AG09319 (cell line): ENCODE data around the gene CLEC18A.

Source experiments
- DNase-seq: peaks from one replicate; pipeline ENCODE4 v3.0.0-alpha.2; 2010; ENCODE audit warnings: low read depth; ENCODE audit errors: extremely low read depth
- TF ChIP-seq, protein P1 (sequence below): IDR thresholded peaks from 2 replicates; pipeline ENCODE4 v1.5.1; 2011; ENCODE audit warnings: low read depth, mild to moderate bottlenecking, inconsistent platforms, low read length, moderate library complexity

CLEC18A gene

DNA sequence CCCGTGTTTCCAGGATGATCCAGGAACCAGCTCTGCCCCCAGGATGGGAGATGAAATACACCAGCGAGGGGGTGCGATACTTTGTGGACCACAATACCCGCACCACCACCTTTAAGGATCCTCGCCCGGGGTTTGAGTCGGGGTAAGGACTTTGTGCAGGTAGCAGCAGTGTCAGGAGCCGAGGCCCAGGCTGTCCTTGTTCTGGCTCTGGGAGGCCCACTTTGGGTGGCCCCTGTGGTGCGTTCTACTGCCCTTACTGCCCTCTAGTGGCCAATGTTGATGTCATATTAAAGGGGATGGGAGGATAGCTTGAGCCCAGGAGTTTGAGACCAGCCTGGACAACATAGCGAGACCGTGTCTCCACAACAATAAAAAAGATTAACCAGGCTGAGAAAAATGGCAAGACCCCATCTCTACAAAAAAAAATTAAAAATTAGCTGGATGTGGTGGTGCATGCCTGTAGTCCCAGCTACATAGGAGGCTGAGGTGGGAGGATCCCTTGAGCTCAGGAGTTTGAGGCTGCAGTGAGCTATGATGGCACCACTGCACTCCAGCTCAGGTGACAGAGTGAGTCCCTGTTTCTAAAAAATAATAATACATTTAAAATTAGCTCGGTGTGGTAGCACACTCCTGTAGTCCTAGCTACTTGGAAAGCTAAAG, 20.9 kb upstream of the CLEC18A start:
- no peak for DNase-seq
- TF ChIP-seq, protein P1, sequence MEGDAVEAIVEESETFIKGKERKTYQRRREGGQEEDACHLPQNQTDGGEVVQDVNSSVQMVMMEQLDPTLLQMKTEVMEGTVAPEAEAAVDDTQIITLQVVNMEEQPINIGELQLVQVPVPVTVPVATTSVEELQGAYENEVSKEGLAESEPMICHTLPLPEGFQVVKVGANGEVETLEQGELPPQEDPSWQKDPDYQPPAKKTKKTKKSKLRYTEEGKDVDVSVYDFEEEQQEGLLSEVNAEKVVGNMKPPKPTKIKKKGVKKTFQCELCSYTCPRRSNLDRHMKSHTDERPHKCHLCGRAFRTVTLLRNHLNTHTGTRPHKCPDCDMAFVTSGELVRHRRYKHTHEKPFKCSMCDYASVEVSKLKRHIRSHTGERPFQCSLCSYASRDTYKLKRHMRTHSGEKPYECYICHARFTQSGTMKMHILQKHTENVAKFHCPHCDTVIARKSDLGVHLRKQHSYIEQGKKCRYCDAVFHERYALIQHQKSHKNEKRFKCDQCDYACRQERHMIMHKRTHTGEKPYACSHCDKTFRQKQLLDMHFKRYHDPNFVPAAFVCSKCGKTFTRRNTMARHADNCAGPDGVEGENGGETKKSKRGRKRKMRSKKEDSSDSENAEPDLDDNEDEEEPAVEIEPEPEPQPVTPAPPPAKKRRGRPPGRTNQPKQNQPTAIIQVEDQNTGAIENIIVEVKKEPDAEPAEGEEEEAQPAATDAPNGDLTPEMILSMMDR, result peak; percentile 70

DNA sequence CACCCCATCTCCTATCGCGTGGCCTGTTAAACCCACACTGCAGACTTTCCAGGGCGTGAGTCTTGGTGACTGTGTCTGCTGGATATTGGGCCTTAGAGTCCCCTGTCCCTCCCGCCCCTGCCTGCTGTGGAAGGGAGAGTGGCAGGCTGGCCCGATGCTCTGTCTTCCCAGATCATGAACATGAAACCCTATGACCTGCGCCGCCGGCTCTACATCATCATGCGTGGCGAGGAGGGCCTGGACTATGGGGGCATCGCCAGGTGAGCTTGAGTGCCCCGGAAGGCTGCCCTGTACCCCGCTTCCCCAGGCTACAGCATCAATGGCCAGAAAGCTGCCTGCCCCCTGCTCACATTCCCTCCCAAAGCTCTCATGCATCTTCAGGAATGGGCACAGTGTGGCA, 19.5 kb upstream of the CLEC18A start:
- TF ChIP-seq, protein P1, result no peak
- no peak for DNase-seq

DNA sequence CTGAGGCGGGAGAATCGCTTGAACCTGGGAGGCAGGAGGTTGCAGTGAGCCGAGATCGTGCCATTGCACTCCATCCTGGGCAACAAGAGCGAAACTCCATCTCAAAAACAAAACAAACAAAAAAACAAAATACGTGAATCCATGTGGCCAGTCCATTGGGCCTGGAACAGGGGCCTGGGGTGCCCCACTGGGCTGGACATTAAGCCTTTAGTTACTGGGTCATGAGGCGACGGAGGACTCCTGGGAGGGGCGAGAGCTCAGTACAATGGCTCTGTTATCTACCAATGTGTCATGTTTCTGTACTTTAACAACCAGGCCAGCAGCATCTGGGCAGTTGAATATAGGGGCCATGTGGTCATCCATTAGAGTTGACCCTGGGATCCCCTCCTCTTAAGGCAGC, 18.9 kb upstream of the CLEC18A start:
- no peak for DNase-seq
- TF ChIP-seq, protein P1, result no peak

DNA sequence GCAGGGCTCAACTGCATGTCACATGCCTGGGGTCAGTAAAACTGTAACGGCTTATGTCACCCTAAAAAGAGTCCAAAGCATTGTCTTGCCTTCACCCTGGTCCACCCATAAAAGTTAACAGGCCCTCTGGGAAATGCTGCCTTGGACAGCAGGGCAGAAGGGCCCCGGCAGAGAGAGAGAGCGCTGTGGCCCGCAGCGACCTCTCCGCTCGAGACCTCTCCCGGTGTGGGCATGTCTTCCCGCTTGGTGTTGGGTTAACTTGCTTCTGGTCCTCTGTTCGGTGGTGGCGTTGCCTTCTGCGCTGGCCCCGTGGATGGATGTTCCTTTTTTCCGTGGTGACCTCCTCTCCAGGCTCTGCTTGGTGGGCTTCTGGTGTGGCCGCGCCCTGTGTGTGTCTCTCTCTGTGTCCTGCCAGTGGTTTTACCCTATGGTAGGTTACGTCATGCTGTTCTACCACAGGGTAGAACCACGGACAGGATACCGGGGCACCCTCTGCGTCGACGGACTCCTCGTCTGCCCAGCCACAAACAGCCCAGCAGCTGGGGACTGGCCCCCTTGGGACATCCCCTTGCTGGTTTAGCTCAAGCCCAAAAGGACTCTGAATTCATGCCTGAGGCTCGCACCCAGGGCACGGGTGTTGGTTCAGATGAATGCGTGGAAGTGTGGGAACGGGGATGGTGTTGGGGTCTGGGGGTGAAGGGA, 18.3 kb upstream of the CLEC18A start:
- TF ChIP-seq, protein P1, result no peak
- no peak for DNase-seq

DNA sequence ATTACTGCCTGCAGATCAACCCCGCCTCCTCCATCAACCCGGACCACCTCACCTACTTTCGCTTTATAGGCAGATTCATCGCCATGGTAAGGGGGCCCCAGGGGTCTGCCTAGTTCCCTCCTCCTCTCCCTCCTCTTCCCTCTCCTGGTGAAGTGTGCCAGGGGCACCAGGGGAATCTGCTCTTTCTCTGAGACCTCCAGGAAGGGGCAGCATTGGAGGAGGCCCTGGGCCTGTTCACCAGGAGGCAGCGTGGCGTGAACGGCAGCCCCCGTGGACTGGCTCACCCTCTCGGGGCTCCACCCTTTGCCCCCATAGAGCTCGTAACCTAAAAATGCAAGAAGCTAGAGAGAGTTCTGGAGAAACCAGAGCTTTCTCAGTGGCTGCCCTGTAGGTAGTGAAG, 17.1 kb upstream of the CLEC18A start:
- no peak for DNase-seq
- TF ChIP-seq, protein P1, result no peak

DNA sequence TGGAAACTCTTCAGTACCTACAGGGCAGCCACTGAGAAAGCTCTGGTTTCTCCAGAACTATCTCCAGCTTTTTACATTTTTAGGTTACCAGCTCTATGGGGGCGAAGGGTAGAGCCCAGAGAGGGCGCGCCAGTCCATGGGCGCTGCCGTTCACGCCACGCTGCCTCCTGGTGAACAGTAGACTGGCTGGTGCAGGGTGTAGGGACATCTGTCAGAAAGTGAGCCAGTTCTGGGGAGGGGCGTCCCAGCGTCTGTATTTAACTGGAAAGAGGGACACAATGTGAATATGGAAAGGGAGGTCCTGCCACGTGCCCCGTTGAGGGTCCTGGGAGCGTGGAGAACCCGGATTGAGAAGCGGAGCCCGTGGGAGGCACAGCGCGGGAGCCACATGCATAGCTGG, 16.4 kb upstream of the CLEC18A start:
- TF ChIP-seq, protein P1, result no peak
- no peak for DNase-seq

DNA sequence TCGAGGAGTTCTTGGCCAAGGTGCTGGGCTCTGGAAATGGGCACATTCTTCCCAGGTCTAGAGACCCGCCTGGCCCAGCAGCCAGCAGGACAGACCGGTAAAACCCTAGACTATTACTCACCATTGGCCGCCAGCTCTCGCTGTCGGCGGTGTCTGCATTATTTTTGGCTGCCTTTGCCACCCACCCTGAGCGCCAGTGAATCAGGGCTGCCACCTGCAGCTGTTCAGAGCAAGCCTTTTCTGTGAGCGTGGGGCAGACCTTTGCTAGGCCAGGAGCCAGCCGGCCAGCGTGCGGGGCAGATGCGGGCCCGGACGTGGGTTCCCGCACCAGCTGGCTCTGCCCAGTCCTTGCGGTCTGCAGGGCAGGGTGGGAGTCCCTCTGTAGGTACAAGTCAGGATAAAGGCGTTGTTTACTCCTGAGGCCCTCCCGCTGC, 15.8 kb upstream of the CLEC18A start:
- TF ChIP-seq, protein P1, result no peak

More for the DNA sequence above, 15.8 kb upstream of the CLEC18A start:
- no peak for DNase-seq
